ENCODE measurements around the gene FAM180B.
A peak's percentile ranks its signal among the peaks of the same experiment; 100 is the strongest.
"Not testable (repeated sequence)": the region's sequence is repeated elsewhere in the genome, so short reads cannot be mapped to it uniquely, and the experiment has no call there.

The FAM180B gene

GRCh38 chr11:47553406-47553743, 33.1 kb upstream of the FAM180B start:
- TF ChIP-seq MYC (IDR thresholded peaks at IDR 0.05; ENCODE audit: low read depth, low read length): no peak
- no peak for TF ChIP-seq POLR2A (IDR thresholded peaks at IDR 0.05; ENCODE audit: extremely low read depth, insufficient read length)
- TF ChIP-seq, protein P1, sequence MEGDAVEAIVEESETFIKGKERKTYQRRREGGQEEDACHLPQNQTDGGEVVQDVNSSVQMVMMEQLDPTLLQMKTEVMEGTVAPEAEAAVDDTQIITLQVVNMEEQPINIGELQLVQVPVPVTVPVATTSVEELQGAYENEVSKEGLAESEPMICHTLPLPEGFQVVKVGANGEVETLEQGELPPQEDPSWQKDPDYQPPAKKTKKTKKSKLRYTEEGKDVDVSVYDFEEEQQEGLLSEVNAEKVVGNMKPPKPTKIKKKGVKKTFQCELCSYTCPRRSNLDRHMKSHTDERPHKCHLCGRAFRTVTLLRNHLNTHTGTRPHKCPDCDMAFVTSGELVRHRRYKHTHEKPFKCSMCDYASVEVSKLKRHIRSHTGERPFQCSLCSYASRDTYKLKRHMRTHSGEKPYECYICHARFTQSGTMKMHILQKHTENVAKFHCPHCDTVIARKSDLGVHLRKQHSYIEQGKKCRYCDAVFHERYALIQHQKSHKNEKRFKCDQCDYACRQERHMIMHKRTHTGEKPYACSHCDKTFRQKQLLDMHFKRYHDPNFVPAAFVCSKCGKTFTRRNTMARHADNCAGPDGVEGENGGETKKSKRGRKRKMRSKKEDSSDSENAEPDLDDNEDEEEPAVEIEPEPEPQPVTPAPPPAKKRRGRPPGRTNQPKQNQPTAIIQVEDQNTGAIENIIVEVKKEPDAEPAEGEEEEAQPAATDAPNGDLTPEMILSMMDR (IDR thresholded peaks at IDR 0.05; ENCODE audit: low read depth, low read length): no peak
- TF ChIP-seq, protein P2, sequence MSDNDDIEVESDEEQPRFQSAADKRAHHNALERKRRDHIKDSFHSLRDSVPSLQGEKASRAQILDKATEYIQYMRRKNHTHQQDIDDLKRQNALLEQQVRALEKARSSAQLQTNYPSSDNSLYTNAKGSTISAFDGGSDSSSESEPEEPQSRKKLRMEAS (IDR thresholded peaks at IDR 0.05; ENCODE audit: low read depth, low read length): no peak
- no peak for DNase-seq (ENCODE audit: low read depth)
- peak overlapping the region; percentile 65 for H3K4me3 ChIP-seq (ENCODE audit: low read depth, low read length)

GRCh38 chr11:47557004-47557403, 29.5 kb upstream of the FAM180B start:
- H3K4me3 ChIP-seq (ENCODE audit: low read depth, low read length); DNase-seq (ENCODE audit: low read depth): not testable (repeated sequence)

DNA sequence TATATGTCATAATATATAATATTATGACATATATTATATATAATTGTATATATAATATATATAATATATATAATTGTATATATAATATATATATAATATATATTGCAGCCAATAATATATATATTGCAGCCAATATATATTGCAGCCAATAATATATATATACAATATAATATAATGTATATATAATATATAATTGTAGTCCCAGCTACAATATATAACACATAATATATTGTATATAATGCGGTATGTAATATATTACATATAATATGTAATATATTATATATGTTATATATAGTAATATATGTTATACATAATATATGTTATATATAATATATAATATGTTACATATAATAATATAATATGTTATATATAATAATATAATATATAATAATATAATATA, 27.8 kb upstream of the FAM180B start:
- H3K4me3 ChIP-seq (ENCODE audit: low read depth, low read length): no peak overlapping the region
- TF ChIP-seq MYC (IDR thresholded peaks at IDR 0.05; ENCODE audit: low read depth, low read length) (no peak), POLR2A (IDR thresholded peaks at IDR 0.05; ENCODE audit: extremely low read depth, insufficient read length) (no peak)
- TF ChIP-seq, protein P1 (IDR thresholded peaks at IDR 0.05; ENCODE audit: low read depth, low read length): no peak
- TF ChIP-seq, protein P2 (IDR thresholded peaks at IDR 0.05; ENCODE audit: low read depth, low read length): no peak

GRCh38 chr11:47560426-47560825, 26.1 kb upstream of the FAM180B start:
- H3K4me3 ChIP-seq (ENCODE audit: low read depth, low read length): no peak overlapping the region
- DNase-seq (ENCODE audit: low read depth): peak; percentile 34
- TF ChIP-seq POLR2A (IDR thresholded peaks at IDR 0.05; ENCODE audit: extremely low read depth, insufficient read length): no peak
- TF ChIP-seq, protein P2 (IDR thresholded peaks at IDR 0.05; ENCODE audit: low read depth, low read length): no peak
- TF ChIP-seq MYC (IDR thresholded peaks at IDR 0.05; ENCODE audit: low read depth, low read length): no peak
- TF ChIP-seq, protein P1 (IDR thresholded peaks at IDR 0.05; ENCODE audit: low read depth, low read length): no peak

More for the DNA sequence above, 27.8 kb upstream of the FAM180B start:
- DNase-seq (ENCODE audit: low read depth): no peak

DNA sequence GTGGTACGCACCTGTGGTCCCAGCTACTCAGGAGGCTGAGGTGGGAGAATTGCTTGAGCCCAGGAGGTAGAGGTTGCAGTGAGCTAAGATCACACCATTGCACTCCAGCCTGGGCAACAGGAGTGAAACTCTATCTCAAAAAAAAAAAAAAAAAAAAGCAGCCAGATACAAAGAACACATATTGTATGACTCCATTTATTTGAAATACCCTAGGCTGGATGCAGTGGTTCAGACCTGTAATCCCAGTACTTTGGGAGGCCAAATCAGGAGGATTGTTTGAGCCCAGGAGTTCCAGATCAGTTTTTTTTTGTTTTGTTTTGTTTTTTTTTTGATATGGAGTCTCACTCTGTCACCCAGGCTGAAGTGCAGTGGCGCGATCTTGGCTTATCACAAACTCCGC, 24.1 kb upstream of the FAM180B start:
- DNase-seq (ENCODE audit: low read depth); H3K4me3 ChIP-seq (ENCODE audit: low read depth, low read length): not testable (repeated sequence)

- not testable (repeated sequence) for DNase-seq (ENCODE audit: low read depth)
- peak overlapping the region; percentile 60 for H3K4me3 ChIP-seq (ENCODE audit: low read depth, low read length)
Measured at GRCh38 chr11:47564366-47564765, 22.1 kb upstream of the FAM180B start.

- peak overlapping the region; percentile 60 for H3K4me3 ChIP-seq (ENCODE audit: low read depth, low read length)
- DNase-seq (ENCODE audit: low read depth): no peak
- TF ChIP-seq POLR2A (IDR thresholded peaks at IDR 0.05; ENCODE audit: extremely low read depth, insufficient read length) (no peak), MYC (IDR thresholded peaks at IDR 0.05; ENCODE audit: low read depth, low read length) (no peak)
- TF ChIP-seq, protein P2 (IDR thresholded peaks at IDR 0.05; ENCODE audit: low read depth, low read length): no peak
- TF ChIP-seq, protein P1 (IDR thresholded peaks at IDR 0.05; ENCODE audit: low read depth, low read length): no peak
Measured at GRCh38 chr11:47564933-47565339, 21.5 kb upstream of the FAM180B start.
